ENCODE data around the gene ANKRD12.

The ANKRD12 gene

GRCh38 chr18:9223356-9223755 lies 86.8 kb downstream of the ANKRD12 start:
- FAIRE-seq: no peak
- TF ChIP-seq TAF1 (IDR thresholded peaks at IDR 0.05; ENCODE audit: borderline replicate concordance, low read depth, low read length) (no peak), POLR2A (IDR thresholded peaks at IDR 0.05; ENCODE audit: low read depth, low read length) (no peak), POLR2AphosphoS5 (IDR thresholded peaks at IDR 0.05; ENCODE audit: low read depth, low read length) (no peak)
- DNase-seq (ENCODE audit: insufficient read length): no peak

- DNase-seq (ENCODE audit: insufficient read length): no peak
- TF ChIP-seq TAF1 (IDR thresholded peaks at IDR 0.05; ENCODE audit: borderline replicate concordance, low read depth, low read length) (no peak), POLR2AphosphoS5 (IDR thresholded peaks at IDR 0.05; ENCODE audit: low read depth, low read length) (no peak), POLR2A (IDR thresholded peaks at IDR 0.05; ENCODE audit: low read depth, low read length) (no peak)
- FAIRE-seq: no peak
These were observed 89.9 kb downstream of the ANKRD12 start for GRCh38 chr18:9226463-9226862.

- no peak for FAIRE-seq
- TF ChIP-seq POLR2AphosphoS5 (IDR thresholded peaks at IDR 0.05; ENCODE audit: low read depth, low read length) (no peak), TAF1 (IDR thresholded peaks at IDR 0.05; ENCODE audit: borderline replicate concordance, low read depth, low read length) (no peak), POLR2A (IDR thresholded peaks at IDR 0.05; ENCODE audit: low read depth, low read length) (no peak)
- no peak for DNase-seq (ENCODE audit: insufficient read length)
These were observed 95.4 kb downstream of the ANKRD12 start for GRCh38 chr18:9231852-9232486.

GRCh38 chr18:9232977-9233376 lies 96.4 kb downstream of the ANKRD12 start:
- TF ChIP-seq POLR2A (IDR thresholded peaks at IDR 0.05; ENCODE audit: low read depth, low read length): no peak
- TF ChIP-seq POLR2AphosphoS5 (IDR thresholded peaks at IDR 0.05; ENCODE audit: low read depth, low read length): no peak
- TF ChIP-seq TAF1 (IDR thresholded peaks at IDR 0.05; ENCODE audit: borderline replicate concordance, low read depth, low read length): no peak
- FAIRE-seq: no peak
- DNase-seq (ENCODE audit: insufficient read length): no peak

- DNase-seq (ENCODE audit: insufficient read length) (no peak), FAIRE-seq (no peak)
- no peak for TF ChIP-seq POLR2AphosphoS5 (IDR thresholded peaks at IDR 0.05; ENCODE audit: low read depth, low read length)
- no peak for TF ChIP-seq TAF1 (IDR thresholded peaks at IDR 0.05; ENCODE audit: borderline replicate concordance, low read depth, low read length)
- no peak for TF ChIP-seq POLR2A (IDR thresholded peaks at IDR 0.05; ENCODE audit: low read depth, low read length)
These were observed 97.3 kb downstream of the ANKRD12 start for GRCh38 chr18:9233771-9234440.

- no peak for FAIRE-seq
- TF ChIP-seq TAF1 (IDR thresholded peaks at IDR 0.05; ENCODE audit: borderline replicate concordance, low read depth, low read length): no peak
- TF ChIP-seq POLR2AphosphoS5 (IDR thresholded peaks at IDR 0.05; ENCODE audit: low read depth, low read length): no peak
- TF ChIP-seq POLR2A (IDR thresholded peaks at IDR 0.05; ENCODE audit: low read depth, low read length): no peak
- DNase-seq (ENCODE audit: insufficient read length): no peak
These were observed 97.9 kb downstream of the ANKRD12 start for GRCh38 chr18:9234528-9234927.

GRCh38 chr18:9237981-9238380 lies 101.4 kb downstream of the ANKRD12 start:
- TF ChIP-seq POLR2A (IDR thresholded peaks at IDR 0.05; ENCODE audit: low read depth, low read length) (no peak), POLR2AphosphoS5 (IDR thresholded peaks at IDR 0.05; ENCODE audit: low read depth, low read length) (no peak), TAF1 (IDR thresholded peaks at IDR 0.05; ENCODE audit: borderline replicate concordance, low read depth, low read length) (no peak)
- FAIRE-seq (no peak), DNase-seq (ENCODE audit: insufficient read length) (no peak)

GRCh38 chr18:9239720-9240119 lies 103.1 kb downstream of the ANKRD12 start:
- TF ChIP-seq TAF1 (IDR thresholded peaks at IDR 0.05; ENCODE audit: borderline replicate concordance, low read depth, low read length): no peak
- TF ChIP-seq POLR2A (IDR thresholded peaks at IDR 0.05; ENCODE audit: low read depth, low read length): no peak
- no peak for TF ChIP-seq POLR2AphosphoS5 (IDR thresholded peaks at IDR 0.05; ENCODE audit: low read depth, low read length)
- FAIRE-seq: no peak
- no peak for DNase-seq (ENCODE audit: insufficient read length)

- no peak for FAIRE-seq
- TF ChIP-seq POLR2AphosphoS5 (IDR thresholded peaks at IDR 0.05; ENCODE audit: low read depth, low read length) (no peak), TAF1 (IDR thresholded peaks at IDR 0.05; ENCODE audit: borderline replicate concordance, low read depth, low read length) (no peak)
- no peak for DNase-seq (ENCODE audit: insufficient read length)
These were observed 103.7 kb downstream of the ANKRD12 start for GRCh38 chr18:9240270-9240669.

GRCh38 chr18:9243029-9243428 lies 106.4 kb downstream of the ANKRD12 start:
- FAIRE-seq (no peak), DNase-seq (ENCODE audit: insufficient read length) (no peak)
- TF ChIP-seq POLR2A (IDR thresholded peaks at IDR 0.05; ENCODE audit: low read depth, low read length) (no peak), TAF1 (IDR thresholded peaks at IDR 0.05; ENCODE audit: borderline replicate concordance, low read depth, low read length) (no peak), POLR2AphosphoS5 (IDR thresholded peaks at IDR 0.05; ENCODE audit: low read depth, low read length) (no peak)

- TF ChIP-seq TAF1 (IDR thresholded peaks at IDR 0.05; ENCODE audit: borderline replicate concordance, low read depth, low read length): no peak
- no peak for TF ChIP-seq POLR2A (IDR thresholded peaks at IDR 0.05; ENCODE audit: low read depth, low read length)
- no peak for TF ChIP-seq POLR2AphosphoS5 (IDR thresholded peaks at IDR 0.05; ENCODE audit: low read depth, low read length)
- FAIRE-seq: no peak
- no peak for DNase-seq (ENCODE audit: insufficient read length)
These were observed 107.8 kb downstream of the ANKRD12 start for GRCh38 chr18:9244376-9244775.

- no peak for DNase-seq (ENCODE audit: insufficient read length)
- FAIRE-seq: no peak
- TF ChIP-seq TAF1 (IDR thresholded peaks at IDR 0.05; ENCODE audit: borderline replicate concordance, low read depth, low read length): no peak
These were observed 112.1 kb downstream of the ANKRD12 start for GRCh38 chr18:9248661-9249060.

Data from GM12892 (cell line).